Measurements from ENCODE around the gene EFNB2. TPM values are rescaled to one million over a fixed set of nuclear protein-coding genes. Genes with fewer than 3 reads are reported as not detected.
A peak's percentile ranks its signal among the peaks of the same experiment; 100 is the strongest.

EFNB2 gene
- total RNA-seq, 1 donor from 2014 or later: 79.4 TPM

- Mint-ChIP-seq H3K27ac (ENCODE audit: unreplicated experiment) (peak overlapping the region; percentile 15), H3K4me3 (no peak overlapping the region)
Observed at GRCh38 chr13:106471957-106472543, 63.4 kb downstream of the EFNB2 start.

DNA sequence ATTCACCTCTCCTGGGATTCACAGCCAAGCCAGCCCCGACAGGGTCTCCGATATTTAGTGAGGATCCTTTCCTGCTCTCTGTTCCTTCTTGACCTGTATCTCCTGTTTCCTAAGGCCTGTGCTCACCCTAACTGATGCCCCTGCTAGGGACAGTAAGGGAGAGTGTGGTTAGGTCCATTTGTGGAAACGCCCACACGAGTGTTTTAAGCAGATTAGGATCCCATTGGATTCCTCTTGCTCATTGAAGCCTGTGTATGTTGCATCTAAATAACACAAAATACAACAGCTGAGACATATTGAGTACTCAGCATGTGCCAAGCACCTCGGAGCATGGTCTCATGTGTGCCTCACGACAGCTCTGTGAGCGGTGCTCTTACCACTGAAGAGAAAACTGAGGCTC lies 64.9 kb downstream of the EFNB2 start:
- TF ChIP-seq, protein P1, sequence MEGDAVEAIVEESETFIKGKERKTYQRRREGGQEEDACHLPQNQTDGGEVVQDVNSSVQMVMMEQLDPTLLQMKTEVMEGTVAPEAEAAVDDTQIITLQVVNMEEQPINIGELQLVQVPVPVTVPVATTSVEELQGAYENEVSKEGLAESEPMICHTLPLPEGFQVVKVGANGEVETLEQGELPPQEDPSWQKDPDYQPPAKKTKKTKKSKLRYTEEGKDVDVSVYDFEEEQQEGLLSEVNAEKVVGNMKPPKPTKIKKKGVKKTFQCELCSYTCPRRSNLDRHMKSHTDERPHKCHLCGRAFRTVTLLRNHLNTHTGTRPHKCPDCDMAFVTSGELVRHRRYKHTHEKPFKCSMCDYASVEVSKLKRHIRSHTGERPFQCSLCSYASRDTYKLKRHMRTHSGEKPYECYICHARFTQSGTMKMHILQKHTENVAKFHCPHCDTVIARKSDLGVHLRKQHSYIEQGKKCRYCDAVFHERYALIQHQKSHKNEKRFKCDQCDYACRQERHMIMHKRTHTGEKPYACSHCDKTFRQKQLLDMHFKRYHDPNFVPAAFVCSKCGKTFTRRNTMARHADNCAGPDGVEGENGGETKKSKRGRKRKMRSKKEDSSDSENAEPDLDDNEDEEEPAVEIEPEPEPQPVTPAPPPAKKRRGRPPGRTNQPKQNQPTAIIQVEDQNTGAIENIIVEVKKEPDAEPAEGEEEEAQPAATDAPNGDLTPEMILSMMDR (conservative IDR thresholded peaks at IDR 0.05): no peak
- Mint-ChIP-seq H3K4me1 (peaks cover 48% of the 10 kb centered on the region), H3K27me3 (ENCODE audit: low read depth) (peaks cover 6% of the 10 kb centered on the region), H3K4me3 (no peak overlapping the region), H3K27ac (ENCODE audit: unreplicated experiment) (no peak overlapping the region), H3K9me3 (peaks cover 2% of the 10 kb centered on the region), H3K36me3 (ENCODE audit: low read depth) (peaks cover 3% of the 10 kb centered on the region)
- no peak for DNase-seq (ENCODE audit: low read depth, low spot score)

More at GRCh38 chr13:106471957-106472543, 63.4 kb downstream of the EFNB2 start:
- Mint-ChIP-seq H3K4me1 (peaks cover 41% of the 10 kb centered on the region), H3K9me3 (no peaks in the 10 kb centered on the region), H3K36me3 (ENCODE audit: low read depth) (no peaks in the 10 kb centered on the region), H3K27me3 (ENCODE audit: low read depth) (peaks cover 6% of the 10 kb centered on the region)
- TF ChIP-seq, protein P1 (conservative IDR thresholded peaks at IDR 0.05): no peak
- no peak for DNase-seq (ENCODE audit: low read depth, low spot score)

GRCh38 chr13:106468744-106469590 lies 66.5 kb downstream of the EFNB2 start:
- H3K9me3 Mint-ChIP-seq: peaks cover 2% of the 10 kb centered on the region
- TF ChIP-seq, protein P1 (conservative IDR thresholded peaks at IDR 0.05): no peak
- peak overlapping the region; percentile 24 for H3K4me3 Mint-ChIP-seq
- H3K36me3 Mint-ChIP-seq (ENCODE audit: low read depth): peaks cover 3% of the 10 kb centered on the region
- H3K27ac Mint-ChIP-seq (ENCODE audit: unreplicated experiment): no peak overlapping the region
- H3K27me3 Mint-ChIP-seq (ENCODE audit: low read depth): peaks cover 6% of the 10 kb centered on the region
- H3K4me1 Mint-ChIP-seq: peaks cover 48% of the 10 kb centered on the region
- DNase-seq (ENCODE audit: low read depth, low spot score): no peak

- no peak for DNase-seq (ENCODE audit: low read depth, low spot score)
- Mint-ChIP-seq H3K4me1 (peaks cover 48% of the 10 kb centered on the region), H3K27me3 (ENCODE audit: low read depth) (peaks cover 6% of the 10 kb centered on the region), H3K36me3 (ENCODE audit: low read depth) (peaks cover 3% of the 10 kb centered on the region), H3K9me3 (peaks cover 2% of the 10 kb centered on the region), H3K4me3 (no peak overlapping the region), H3K27ac (ENCODE audit: unreplicated experiment) (no peak overlapping the region)
- TF ChIP-seq, protein P1 (conservative IDR thresholded peaks at IDR 0.05): no peak
Observed at GRCh38 chr13:106468207-106468606, 67.3 kb downstream of the EFNB2 start.

DNA sequence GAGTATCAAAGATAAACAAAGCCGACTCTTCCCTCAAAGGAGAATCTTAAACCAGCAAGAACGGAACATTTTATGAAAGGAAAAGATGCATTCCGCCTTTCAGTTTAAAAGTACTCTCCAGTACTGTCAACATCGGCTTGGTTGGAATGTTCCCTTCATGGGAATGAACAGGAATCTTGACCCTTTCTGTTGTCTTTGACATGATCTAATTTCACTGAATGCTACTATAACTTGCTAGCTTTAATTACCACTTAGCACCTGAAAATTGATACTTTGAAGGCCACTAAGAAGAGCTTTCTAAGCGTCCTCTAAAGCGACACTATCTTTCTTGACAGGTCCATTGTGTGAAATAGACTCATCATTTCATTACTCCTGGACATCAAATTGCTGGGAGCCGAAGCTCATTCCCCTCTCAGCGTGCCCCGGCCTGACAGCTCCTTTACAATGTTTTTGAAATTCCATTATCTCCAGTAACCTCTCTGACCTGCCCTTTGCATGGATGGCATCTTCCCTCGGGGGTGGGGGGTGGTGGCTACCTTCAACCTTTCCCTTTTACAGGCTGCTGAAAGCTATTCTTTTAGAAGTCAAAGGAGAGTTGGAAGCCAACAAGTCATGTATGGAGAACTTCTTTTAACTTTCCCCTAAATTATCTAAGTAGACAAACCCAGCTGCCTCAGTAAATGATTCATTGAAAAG lies 67.9 kb downstream of the EFNB2 start:
- H3K4me1 Mint-ChIP-seq: peaks cover 46% of the 10 kb centered on the region
- no peak for DNase-seq (ENCODE audit: low read depth, low spot score)
- H3K36me3 Mint-ChIP-seq (ENCODE audit: low read depth): peaks cover 3% of the 10 kb centered on the region
- H3K27ac Mint-ChIP-seq (ENCODE audit: unreplicated experiment): no peak overlapping the region
- H3K4me3 Mint-ChIP-seq: peak overlapping the region; percentile 17
- peaks cover 5% of the 10 kb centered on the region for H3K27me3 Mint-ChIP-seq (ENCODE audit: low read depth)
- TF ChIP-seq, protein P1 (conservative IDR thresholded peaks at IDR 0.05): no peak
- H3K9me3 Mint-ChIP-seq: peaks cover 2% of the 10 kb centered on the region
